A549 (cell line): Measurements from ENCODE around the gene CACNG6. TPM values are rescaled to one million over a fixed set of nuclear protein-coding genes. Genes with fewer than 3 reads are reported as not detected.

Experiments used
- ATAC-seq, 2 experiments: fragments of 200-7000 bp in 1 of 2; fragments of >200 bp in 1 of 2; cut with Nextera tagmentation in 1 of 2; cut with Tn5 transposase in 1 of 2; 3 replicates each; pipeline versions ENCODE4 v1.8.0 to v1.9.1; 2018 to 2020; ENCODE audit warnings: mild to moderate bottlenecking in 1 of 2, moderate library complexity in 1 of 2
- CTCF ChIA-PET: fragments of 300-600 bp; sonication (Branson Sonifier 250); formaldehyde crosslinking; extraction: SDS; loops from one replicate; lab custom pipeline; 2021; ENCODE audit warnings: antibody characterized with exemption, inconsistent platforms; lab: Yijun Ruan, JAX
- POLR2A ChIA-PET: fragments of 350-600 bp; formaldehyde crosslinking; extraction: SDS; loops from one replicate; lab custom pipeline; 2021; ENCODE audit warnings: antibody characterized with exemption, inconsistent platforms; lab: Yijun Ruan, JAX
- DNase-seq, 2 experiments: peaks; one replicate each; pipeline versions ENCODE4 v3.0.0 to v3.0.0-alpha.2; 2011 to 2016; ENCODE audit warnings: low read depth in 1 of 2, low spot score in 1 of 2
- FAIRE-seq: peaks from 2 replicates; lab custom pipeline; 2011; peaks lifted over from hg19 to GRCh38; lab: Jason Lieb, UNC
- H3K27ac ChIP-seq, 2 experiments: fragments of >200 bp; sonication (Bioruptor Twin); formaldehyde crosslinking; 3 replicates each; pipeline ENCODE4 v1.5.1; 2016 to 2017
- H3K4me1 ChIP-seq: fragments of >200 bp; sonication (Bioruptor Twin); formaldehyde crosslinking; 3 replicates; pipeline ENCODE4 v1.6.1; 2016
- H3K4me2 ChIP-seq: fragments of >200 bp; sonication (Bioruptor Twin); formaldehyde crosslinking; 3 replicates; pipeline ENCODE4 v1.6.1; 2016
- H3K4me3 ChIP-seq: fragments of >200 bp; sonication (Bioruptor Twin); formaldehyde crosslinking; 3 replicates; pipeline ENCODE4 v1.5.1; 2016
- H3K9me3 ChIP-seq: fragments of >200 bp; sonication (Bioruptor Twin); formaldehyde crosslinking; 3 replicates; pipeline ENCODE4 v1.6.1; 2016
- ATOH8 ChIP-seq: fragments of 250-450 bp; sonication (Bioruptor Pico); IDR thresholded peaks from 2 replicates; pipeline ENCODE4 v1.5.0; 2020; ENCODE audit warnings: low read depth, mild to moderate bottlenecking, moderate library complexity
- BHLHE40 ChIP-seq: IDR thresholded peaks from 2 replicates; pipeline ENCODE4 v1.6.1; 2012; ENCODE audit warnings: low read depth, low read length, inconsistent platforms
- CBX2 ChIP-seq: fragments of 200-600 bp; sonication (generic); IDR thresholded peaks from 2 replicates; pipeline ENCODE4 v1.6.1; 2016; ENCODE audit warnings: low read depth, mild to moderate bottlenecking, borderline replicate concordance
- CEBPB ChIP-seq, 2 experiments: fragments of >200 bp in 1 of 2; sonication (Bioruptor Twin) in 1 of 2; formaldehyde crosslinking in 1 of 2; IDR thresholded peaks; 2 replicates each; pipeline ENCODE4 v1.6.1; 2012 to 2016
- CHD2 ChIP-seq: fragments of 150-350 bp; IDR thresholded peaks from 2 replicates; pipeline ENCODE4 v1.6.1; 2014; ENCODE audit warnings: low read length; ENCODE audit not compliant: partially characterized antibody
- CTCF ChIP-seq: fragments of >200 bp; sonication (Bioruptor Twin); formaldehyde crosslinking; IDR thresholded peaks from 3 replicates; pipeline ENCODE4 v1.5.1; 2016
- E2F6 ChIP-seq: IDR thresholded peaks from 2 replicates; pipeline ENCODE4 v1.6.1; 2012; ENCODE audit warnings: low read depth, borderline replicate concordance
- EHMT2 ChIP-seq: fragments of 200-600 bp; sonication (generic); IDR thresholded peaks from 2 replicates; pipeline ENCODE4 v1.6.1; 2016; ENCODE audit warnings: antibody characterized with exemption, low read depth, mild to moderate bottlenecking, moderate library complexity
- ESRRA ChIP-seq: fragments of 150-350 bp; IDR thresholded peaks from 2 replicates; pipeline ENCODE4 v1.6.1; 2014; ENCODE audit warnings: mild to moderate bottlenecking, low read length, borderline replicate concordance
- FOSB ChIP-seq: fragments of 250-450 bp; sonication (Bioruptor Pico); IDR thresholded peaks from 2 replicates; pipeline ENCODE4 v1.5.0; 2020; ENCODE audit warnings: mild to moderate bottlenecking, moderate library complexity
- HOXA7 ChIP-seq: fragments of 250-450 bp; sonication (Bioruptor Pico); IDR thresholded peaks from 2 replicates; pipeline ENCODE4 v1.5.0; 2020; ENCODE audit warnings: mild to moderate bottlenecking, moderate library complexity
- HOXB13 ChIP-seq: fragments of 250-450 bp; sonication (Bioruptor Pico); IDR thresholded peaks from 2 replicates; pipeline ENCODE4 v1.5.0; 2020; ENCODE audit warnings: low read depth, mild to moderate bottlenecking, moderate library complexity
- HOXB5 ChIP-seq: fragments of 250-450 bp; sonication (Bioruptor Pico); IDR thresholded peaks from 2 replicates; pipeline ENCODE4 v1.5.0; 2020; ENCODE audit warnings: mild to moderate bottlenecking, moderate library complexity
- JUN ChIP-seq, 2 experiments: fragments of >200 bp; sonication (Bioruptor Twin); formaldehyde crosslinking; IDR thresholded peaks; 2 replicates in 1 of 2; 3 replicates in 1 of 2; pipeline ENCODE4 v1.6.1; 2016 to 2017
- KDM1A ChIP-seq: fragments of 200-600 bp; sonication (generic); IDR thresholded peaks from 2 replicates; pipeline ENCODE4 v1.6.1; 2016; ENCODE audit warnings: low read depth, mild to moderate bottlenecking
- MAFK ChIP-seq: fragments of 450-650 bp; IDR thresholded peaks from 2 replicates; pipeline ENCODE4 v1.6.1; 2014; ENCODE audit not compliant: partially characterized antibody
- MYC ChIP-seq: IDR thresholded peaks from 2 replicates; pipeline ENCODE4 v1.6.1; 2012; ENCODE audit warnings: mild to moderate bottlenecking, inconsistent platforms, low read length, improper control_type of control experiment, borderline replicate concordance
- NFE2L2 ChIP-seq: fragments of 150-350 bp; conservative IDR thresholded peaks from 2 replicates; pipeline ENCODE4 v1.6.1; 2014; ENCODE audit warnings: low read length
- PHF8 ChIP-seq: fragments of 200-600 bp; sonication (generic); IDR thresholded peaks from 2 replicates; pipeline ENCODE4 v1.6.1; 2016; ENCODE audit warnings: low read depth, mild to moderate bottlenecking, antibody characterized with exemption, moderate library complexity, borderline replicate concordance
- POLR2AphosphoS2 ChIP-seq: conservative IDR thresholded peaks from 2 replicates; pipeline ENCODE4 v1.6.1; 2012; ENCODE audit warnings: low read length, improper control_type of control experiment, inconsistent platforms
- RAD21 ChIP-seq, 2 experiments: fragments of >200 bp in 1 of 2; sonication (Bioruptor Twin) in 1 of 2; formaldehyde crosslinking in 1 of 2; IDR thresholded peaks in 1 of 2; conservative IDR thresholded peaks in 1 of 2; 2 replicates in 1 of 2; 3 replicates in 1 of 2; pipeline ENCODE4 v1.6.1; 2012 to 2018; ENCODE audit warnings: inconsistent platforms in 1 of 2
- RFX5 ChIP-seq: fragments of 450-650 bp; IDR thresholded peaks from 2 replicates; pipeline ENCODE4 v1.7.1; 2014; ENCODE audit warnings: antibody characterized with exemption, mild to moderate bottlenecking, moderate library complexity
- TP53 ChIP-seq: fragments of 250-450 bp; sonication (Bioruptor Pico); IDR thresholded peaks from 2 replicates; pipeline ENCODE4 v1.5.0; 2021; ENCODE audit warnings: mild to moderate bottlenecking, moderate library complexity
- USF2 ChIP-seq: fragments of 450-650 bp; IDR thresholded peaks from 2 replicates; pipeline ENCODE4 v1.6.1; 2014; ENCODE audit warnings: antibody characterized with exemption
- ZFP36 ChIP-seq: fragments of 450-650 bp; IDR thresholded peaks from 2 replicates; pipeline ENCODE4 v1.6.1; 2014; ENCODE audit warnings: borderline replicate concordance; ENCODE audit not compliant: partially characterized antibody
- WGBS: methylation state at CpG from one replicate; pipeline ENCODE4 v1.1.6; 2017; ENCODE audit errors: missing lambda C conversion rate; 5-methylcytosine and 5-hydroxymethylcytosine counted together
- polyA plus RNA-seq, 4 experiments: library from polyadenylated mRNA; depleted of rRNA in 3 of 4; stranded (reverse); fragments of >200 nt; fragmentation: RNase III in 1 of 4; extraction: RNeasy Plus Mini Kit Qiagen cat#74134 plus additional on column Dnase treatment in 1 of 4; gene quantifications; 2 replicates in 3 of 4; 3 replicates in 1 of 4; pipeline ENCODE4 v1.2.3, GENCODE V29; 2011 to 2017

CACNG6 gene
- polyA plus RNA-seq, 2 of the 4 experiments (the other 2 are of a cell fraction), result 7.3 to 16.2 TPM

- no peak for FAIRE-seq
- ATAC-seq, result no peak
- no peak overlapping the region for H3K4me2 ChIP-seq
- no peak overlapping the region for H3K27ac ChIP-seq
- DNase-seq, result no peak
- no peak overlapping the region for H3K4me3 ChIP-seq
- H3K9me3 ChIP-seq, result no peaks in the 10 kb centered on the region
- TF ChIP-seq CBX2, result no peak
- no peak for TF ChIP-seq PHF8
- TF ChIP-seq TP53 (CRISPR knock-in tag), result no peak
- TF ChIP-seq RAD21 (conservative IDR thresholded peaks at IDR 0.05 in 1 of 2, IDR thresholded peaks at IDR 0.05 in 1 of 2), result no peak
- TF ChIP-seq EHMT2, result no peak
- TF ChIP-seq HOXB13 (CRISPR knock-in tag), result no peak
- no peak for TF ChIP-seq ZFP36
- TF ChIP-seq FOSB, result no peak
- TF ChIP-seq KDM1A, result no peak
- no peak for TF ChIP-seq CHD2
- TF ChIP-seq HOXB5 (CRISPR knock-in tag), result no peak
- TF ChIP-seq ESRRA, result no peak
- TF ChIP-seq HOXA7, result no peak
- no peak for TF ChIP-seq E2F6
- TF ChIP-seq MYC, result no peak
- no peak for TF ChIP-seq JUN (IDR thresholded peaks at IDR 0.05)
- no peak for TF ChIP-seq MAFK
- TF ChIP-seq CTCF, result no peak
- 57% methylated on average over 4 of the region's 4 CpGs for WGBS
- POLR2A ChIA-PET, result no interaction called here
- CTCF ChIA-PET, result interaction anchor here (0.8 to 7.6 kb wide), 4 partner anchors 10 to 231 kb away, joined by 3 to 69 read pairs (median 20); no protein-coding TSS in a partner anchor
- H3K4me1 ChIP-seq, result peaks cover 19% of the 10 kb centered on the region
Observed at GRCh38 chr19:54040003-54040402, 48.6 kb downstream of the CACNG6 start.

GRCh38 chr19:54041969-54042606 lies 50.7 kb downstream of the CACNG6 start:
- ATAC-seq (peak; percentile 64 to 66; a peak in 5 of 6 replicates), FAIRE-seq (no peak), DNase-seq (no peak)
- no peaks in the 10 kb centered on the region for H3K9me3 ChIP-seq
- TF ChIP-seq BHLHE40, result no peak
- TF ChIP-seq EHMT2, result no peak
- no peak for TF ChIP-seq ZFP36
- TF ChIP-seq POLR2AphosphoS2, result no peak
- TF ChIP-seq NFE2L2, result no peak
- no peak for TF ChIP-seq ESRRA
- no peak for TF ChIP-seq CEBPB (IDR thresholded peaks at IDR 0.05)
- TF ChIP-seq ATOH8, result no peak
- no peak for TF ChIP-seq RFX5
- no peak for TF ChIP-seq PHF8
- no peak for TF ChIP-seq USF2
- TF ChIP-seq MYC, result no peak
- CTCF ChIA-PET, result interaction anchor here (0.6 to 7.6 kb wide), 8 partner anchors 12 to 249 kb away, joined by 3 to 69 read pairs (median 4); no protein-coding TSS in a partner anchor
- POLR2A ChIA-PET, result interaction anchor here (1.0 kb wide), 1 partner anchor 34 kb away, joined by 3 read pairs; no protein-coding TSS in a partner anchor
- peak overlapping the region in 1 of 2 experiments; percentile 42; a peak in 1 of 6 replicates for H3K27ac ChIP-seq
- H3K4me1 ChIP-seq, result peaks cover 10% of the 10 kb centered on the region
- H3K4me2 ChIP-seq, result peak overlapping the region; percentile 42
- H3K4me3 ChIP-seq, result no peak overlapping the region
- WGBS, result 22% methylated on average over 9 of the region's 9 CpGs
